ENCODE data around the gene KRT2.

DNA sequence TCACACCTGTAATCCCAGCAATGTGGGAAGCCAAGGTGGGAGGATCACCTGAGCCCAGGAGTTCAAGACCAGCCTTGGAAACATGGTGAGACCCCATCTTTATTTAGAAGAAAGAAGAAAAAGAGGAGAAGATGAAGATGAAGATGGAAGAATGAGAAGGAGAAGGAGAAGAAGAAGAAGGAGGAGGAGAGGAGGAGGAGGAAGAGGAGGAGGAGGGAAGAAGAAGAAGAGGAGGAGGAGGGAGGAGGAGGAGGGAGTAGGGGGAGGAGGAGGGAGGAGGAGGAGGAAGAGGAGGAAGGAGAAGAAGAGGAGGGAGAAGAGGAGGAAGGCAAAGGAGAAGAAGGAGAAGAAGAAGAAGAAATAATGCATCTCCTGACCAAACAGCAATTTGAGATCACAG is 37.2 kb upstream of the KRT2 start:
- TF ChIP-seq, protein P1, sequence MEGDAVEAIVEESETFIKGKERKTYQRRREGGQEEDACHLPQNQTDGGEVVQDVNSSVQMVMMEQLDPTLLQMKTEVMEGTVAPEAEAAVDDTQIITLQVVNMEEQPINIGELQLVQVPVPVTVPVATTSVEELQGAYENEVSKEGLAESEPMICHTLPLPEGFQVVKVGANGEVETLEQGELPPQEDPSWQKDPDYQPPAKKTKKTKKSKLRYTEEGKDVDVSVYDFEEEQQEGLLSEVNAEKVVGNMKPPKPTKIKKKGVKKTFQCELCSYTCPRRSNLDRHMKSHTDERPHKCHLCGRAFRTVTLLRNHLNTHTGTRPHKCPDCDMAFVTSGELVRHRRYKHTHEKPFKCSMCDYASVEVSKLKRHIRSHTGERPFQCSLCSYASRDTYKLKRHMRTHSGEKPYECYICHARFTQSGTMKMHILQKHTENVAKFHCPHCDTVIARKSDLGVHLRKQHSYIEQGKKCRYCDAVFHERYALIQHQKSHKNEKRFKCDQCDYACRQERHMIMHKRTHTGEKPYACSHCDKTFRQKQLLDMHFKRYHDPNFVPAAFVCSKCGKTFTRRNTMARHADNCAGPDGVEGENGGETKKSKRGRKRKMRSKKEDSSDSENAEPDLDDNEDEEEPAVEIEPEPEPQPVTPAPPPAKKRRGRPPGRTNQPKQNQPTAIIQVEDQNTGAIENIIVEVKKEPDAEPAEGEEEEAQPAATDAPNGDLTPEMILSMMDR (IDR thresholded peaks at IDR 0.05): no peak
- TF ChIP-seq POLR2A (IDR thresholded peaks at IDR 0.05): no peak

All from Peyer's patch (tissue), 4 donors.